ENCODE measurements around the gene RBBP5.

RBBP5 gene

DNA sequence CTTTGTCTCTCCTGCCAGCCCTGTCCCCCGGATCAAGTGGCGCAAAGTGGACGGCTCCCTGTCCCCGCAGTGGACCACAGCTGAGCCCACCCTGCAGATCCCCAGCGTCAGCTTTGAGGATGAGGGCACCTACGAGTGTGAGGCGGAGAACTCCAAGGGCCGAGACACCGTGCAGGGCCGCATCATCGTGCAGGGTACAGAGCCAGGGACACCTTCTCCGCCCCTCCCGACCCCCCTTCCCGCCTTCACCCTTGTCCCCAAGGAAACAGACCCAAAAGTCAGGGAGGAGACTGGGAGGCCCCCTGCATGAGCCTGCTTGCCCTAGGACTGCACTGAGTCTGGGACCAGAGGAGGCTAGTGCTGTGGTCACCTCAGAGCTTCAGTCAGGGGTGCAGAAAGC lies 60.6 kb downstream of the RBBP5 start:
- no peak overlapping the region for H3K4me3 ChIP-seq (ENCODE audit: low read depth, low read length)
- no peak for DNase-seq (ENCODE audit: low read depth)
- TF ChIP-seq CTCF (IDR thresholded peaks at IDR 0.05; ENCODE audit: low read depth, low read length, missing control alignments), result no peak

- no peak for TF ChIP-seq CTCF (IDR thresholded peaks at IDR 0.05; ENCODE audit: low read depth, low read length, missing control alignments)
- DNase-seq (ENCODE audit: low read depth), result no peak
- no peak overlapping the region for H3K4me3 ChIP-seq (ENCODE audit: low read depth, low read length)
Observed at GRCh38 chr1:205060746-205061145, 61.0 kb downstream of the RBBP5 start.

DNA sequence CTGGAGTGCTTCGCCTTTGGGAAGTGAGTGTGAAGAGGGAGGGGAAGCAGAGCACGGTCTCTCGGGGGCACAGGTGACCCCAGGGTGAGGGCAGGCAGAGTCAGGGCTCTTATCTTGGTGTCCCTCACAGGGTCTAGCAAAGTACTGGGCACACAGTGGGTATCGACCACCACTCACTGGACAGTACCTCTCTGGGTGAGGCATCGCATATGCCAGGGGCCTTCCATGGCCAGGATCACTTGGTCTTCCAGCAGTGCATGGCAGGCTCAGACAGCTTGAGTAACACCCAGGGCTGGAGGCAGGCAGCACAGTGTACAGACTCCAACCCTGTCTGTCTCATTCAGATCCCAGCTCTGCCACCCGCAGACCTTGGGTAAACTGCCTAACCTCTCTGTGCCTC lies 62.1 kb downstream of the RBBP5 start:
- no peak for DNase-seq (ENCODE audit: low read depth)
- no peak for TF ChIP-seq CTCF (IDR thresholded peaks at IDR 0.05; ENCODE audit: low read depth, low read length, missing control alignments)
- H3K4me3 ChIP-seq (ENCODE audit: low read depth, low read length), result no peak overlapping the region

- no peak overlapping the region for H3K4me3 ChIP-seq (ENCODE audit: low read depth, low read length)
- TF ChIP-seq CTCF (IDR thresholded peaks at IDR 0.05; ENCODE audit: low read depth, low read length, missing control alignments), result no peak
- no peak for DNase-seq (ENCODE audit: low read depth)
Observed at GRCh38 chr1:205058853-205059252, 62.9 kb downstream of the RBBP5 start.

DNA sequence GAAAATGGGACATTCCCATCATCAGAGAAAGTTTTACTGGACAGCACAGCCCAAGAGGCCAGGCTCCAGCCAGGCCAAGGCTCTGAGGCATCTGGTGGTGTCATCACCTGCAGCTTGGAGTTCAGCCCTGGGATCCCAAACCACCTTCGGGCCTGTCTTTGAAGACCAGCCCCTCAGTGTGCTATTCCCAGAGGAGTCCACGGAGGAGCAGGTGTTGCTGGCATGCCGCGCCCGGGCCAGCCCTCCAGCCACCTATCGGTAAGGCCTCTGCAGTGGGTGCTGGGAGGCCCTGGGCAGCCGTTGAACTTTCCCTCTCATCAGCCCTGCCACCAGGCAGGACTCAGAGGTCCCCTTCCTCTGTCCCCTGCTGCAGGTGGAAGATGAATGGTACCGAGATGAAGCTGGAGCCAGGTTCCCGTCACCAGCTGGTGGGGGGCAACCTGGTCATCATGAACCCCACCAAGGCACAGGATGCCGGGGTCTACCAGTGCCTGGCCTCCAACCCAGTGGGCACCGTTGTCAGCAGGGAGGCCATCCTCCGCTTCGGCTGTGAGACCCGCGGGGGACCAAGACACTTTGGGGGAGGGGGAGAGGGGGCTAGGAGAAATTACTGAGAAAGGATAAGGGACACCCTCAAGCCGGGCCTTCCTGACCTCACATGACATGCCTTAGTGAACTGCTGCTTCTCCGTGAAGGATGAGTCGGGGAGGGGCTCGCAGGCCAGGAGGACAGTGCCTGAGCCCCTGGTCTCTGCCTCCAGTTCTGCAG lies 63.8 kb downstream of the RBBP5 start:
- DNase-seq (ENCODE audit: low read depth), result no peak
- TF ChIP-seq CTCF (IDR thresholded peaks at IDR 0.05; ENCODE audit: low read depth, low read length, missing control alignments), result no peak
- no peak overlapping the region for H3K4me3 ChIP-seq (ENCODE audit: low read depth, low read length)

- DNase-seq (ENCODE audit: low read depth), result no peak
- no peak overlapping the region for H3K4me3 ChIP-seq (ENCODE audit: low read depth, low read length)
- no peak for TF ChIP-seq CTCF (IDR thresholded peaks at IDR 0.05; ENCODE audit: low read depth, low read length, missing control alignments)
Observed at GRCh38 chr1:205056956-205057568, 64.7 kb downstream of the RBBP5 start.

GRCh38 chr1:205056188-205056611 lies 65.6 kb downstream of the RBBP5 start:
- H3K4me3 ChIP-seq (ENCODE audit: low read depth, low read length), result no peak overlapping the region
- no peak for DNase-seq (ENCODE audit: low read depth)
- no peak for TF ChIP-seq CTCF (IDR thresholded peaks at IDR 0.05; ENCODE audit: low read depth, low read length, missing control alignments)

All from GM12864 (cell line).